ENCODE results near the gene MZB1. TPM values are rescaled to one million over a fixed set of nuclear protein-coding genes. Genes with fewer than 3 reads are reported as not detected.
"Not testable (repeated sequence)": the region's sequence is repeated elsewhere in the genome, so short reads cannot be mapped to it uniquely, and the experiment has no call there.

Gene MZB1
- total RNA-seq, 2 experiments from 2014 or later: 10.4 to 10.6 TPM

DNA sequence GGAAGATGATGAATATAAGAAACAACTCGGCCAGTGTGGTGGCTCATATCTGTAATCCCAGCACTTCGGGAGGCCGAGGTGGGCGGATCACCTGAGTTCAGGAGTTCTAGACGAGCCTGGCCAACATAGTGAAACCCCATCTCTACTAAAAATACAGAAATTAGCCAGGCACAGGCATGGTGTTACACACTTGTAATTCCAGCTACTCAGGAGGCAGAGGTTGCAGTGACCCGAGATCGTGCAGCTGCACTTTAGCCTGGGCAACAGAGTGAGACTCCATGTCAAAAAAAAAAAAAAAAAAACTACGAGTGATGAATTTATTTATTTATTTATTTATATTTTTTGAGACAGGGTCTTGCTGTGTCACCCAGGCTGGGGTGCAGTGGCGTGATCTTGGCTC lies 41.9 kb downstream of the MZB1 start:
- not testable (repeated sequence) for H3K4me3 Mint-ChIP-seq, DNase-seq, H3K27ac Mint-ChIP-seq, H3K27me3 Mint-ChIP-seq, H3K9me3 Mint-ChIP-seq
- peaks cover 36% of the 10 kb centered on the region for H3K36me3 Mint-ChIP-seq
- peaks cover 42% of the 10 kb centered on the region for H3K4me1 Mint-ChIP-seq

DNA sequence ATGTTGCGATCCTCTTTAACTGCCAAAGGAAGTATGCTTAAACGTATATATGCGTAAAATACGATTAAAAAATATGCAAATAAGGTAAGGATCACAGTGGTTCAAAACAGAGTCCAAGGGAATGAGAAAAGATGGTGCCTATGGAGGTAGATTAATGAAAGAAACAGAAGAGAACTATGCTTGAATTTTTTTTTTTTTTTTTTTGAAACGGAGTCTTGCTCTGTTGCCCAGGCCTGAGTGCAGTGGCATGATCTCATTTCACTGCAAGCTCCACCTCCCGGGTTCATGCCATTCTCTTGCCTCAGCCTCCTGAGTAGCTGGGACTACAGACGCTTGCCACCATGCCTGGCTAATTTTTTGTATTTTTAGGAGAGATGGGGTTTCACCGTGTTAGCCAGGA lies 44.3 kb downstream of the MZB1 start:
- H3K27ac Mint-ChIP-seq: not testable (repeated sequence)
- H3K4me1 Mint-ChIP-seq: peaks cover 50% of the 10 kb centered on the region

DNA sequence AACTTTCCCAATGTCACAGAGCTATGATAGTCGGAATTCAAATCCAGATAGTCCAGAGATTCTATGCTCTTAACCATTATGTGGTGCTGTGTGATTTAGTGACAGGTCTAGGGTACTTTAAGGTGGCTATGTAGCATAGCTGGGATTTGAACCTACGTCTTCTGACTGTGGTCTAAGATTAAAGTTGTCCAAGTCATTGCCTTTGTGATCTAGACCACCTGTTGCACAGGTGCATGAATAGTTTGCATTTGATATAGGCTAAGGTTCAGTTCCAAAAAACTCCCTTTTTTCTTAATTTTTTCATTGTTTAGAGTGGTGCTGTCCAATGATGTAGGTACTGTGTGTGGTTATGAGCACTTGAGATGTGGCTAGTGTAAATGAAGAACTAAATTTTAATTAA lies 45.5 kb downstream of the MZB1 start:
- no peaks in the 10 kb centered on the region for H3K9me3 Mint-ChIP-seq
- peaks cover 36% of the 10 kb centered on the region for H3K36me3 Mint-ChIP-seq
- H3K27ac Mint-ChIP-seq: no peak overlapping the region
- no peak for DNase-seq
- H3K4me3 Mint-ChIP-seq: peak overlapping the region; percentile 32
- peaks cover 48% of the 10 kb centered on the region for H3K4me1 Mint-ChIP-seq
- no peaks in the 10 kb centered on the region for H3K27me3 Mint-ChIP-seq

More for the DNA sequence above, 44.3 kb downstream of the MZB1 start:
- not testable (repeated sequence) for H3K27me3 Mint-ChIP-seq, H3K9me3 Mint-ChIP-seq, DNase-seq, H3K4me3 Mint-ChIP-seq
- H3K36me3 Mint-ChIP-seq: peaks cover 36% of the 10 kb centered on the region

DNA sequence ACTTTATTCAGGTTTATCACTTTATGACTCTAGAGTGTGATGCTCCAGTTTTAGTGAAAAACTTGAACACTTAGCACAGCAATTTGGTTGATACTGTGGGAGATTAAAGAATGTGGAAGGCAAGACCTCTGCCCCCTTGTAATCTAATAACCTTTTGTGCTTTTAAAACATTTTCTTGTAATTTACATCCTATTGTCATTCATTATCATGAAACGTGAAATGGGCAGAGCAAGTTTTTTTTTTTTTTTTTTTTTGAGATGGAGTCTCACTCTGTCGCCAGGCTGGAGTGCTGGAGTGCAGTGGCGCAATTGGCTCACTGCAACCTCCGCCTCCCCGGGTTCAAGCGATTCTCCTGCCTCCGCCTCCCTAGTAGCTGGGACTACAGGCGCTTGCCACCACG lies 46.2 kb downstream of the MZB1 start:
- Mint-ChIP-seq H3K27me3 (no peaks in the 10 kb centered on the region), H3K4me1 (peaks cover 45% of the 10 kb centered on the region), H3K27ac (peak overlapping the region; percentile 95), H3K9me3 (no peaks in the 10 kb centered on the region), H3K36me3 (peaks cover 34% of the 10 kb centered on the region), H3K4me3 (peak overlapping the region; percentile 96)
- DNase-seq: no peak

DNA sequence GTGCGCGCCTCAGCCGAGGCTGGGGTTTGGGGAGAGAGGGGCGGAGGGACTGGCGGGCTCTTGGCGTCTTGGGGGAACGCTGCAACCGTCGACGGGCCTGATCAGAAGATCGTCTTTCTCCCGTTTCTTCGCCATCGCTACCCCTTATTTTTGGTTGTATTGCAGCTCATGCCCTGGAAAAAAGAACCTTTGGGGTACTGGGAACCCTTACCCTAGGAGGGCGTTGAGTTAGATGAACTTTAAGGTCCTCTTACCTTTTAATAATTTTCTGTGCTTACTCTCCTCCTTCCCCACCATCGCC lies 47.3 kb downstream of the MZB1 start:
- peak overlapping the region; percentile 95 for H3K27ac Mint-ChIP-seq
- no peaks in the 10 kb centered on the region for H3K9me3 Mint-ChIP-seq
- peaks cover 45% of the 10 kb centered on the region for H3K4me1 Mint-ChIP-seq
- no peak for DNase-seq
- peaks cover 34% of the 10 kb centered on the region for H3K36me3 Mint-ChIP-seq
- H3K4me3 Mint-ChIP-seq: peak overlapping the region; percentile 96
- no peaks in the 10 kb centered on the region for H3K27me3 Mint-ChIP-seq

DNA sequence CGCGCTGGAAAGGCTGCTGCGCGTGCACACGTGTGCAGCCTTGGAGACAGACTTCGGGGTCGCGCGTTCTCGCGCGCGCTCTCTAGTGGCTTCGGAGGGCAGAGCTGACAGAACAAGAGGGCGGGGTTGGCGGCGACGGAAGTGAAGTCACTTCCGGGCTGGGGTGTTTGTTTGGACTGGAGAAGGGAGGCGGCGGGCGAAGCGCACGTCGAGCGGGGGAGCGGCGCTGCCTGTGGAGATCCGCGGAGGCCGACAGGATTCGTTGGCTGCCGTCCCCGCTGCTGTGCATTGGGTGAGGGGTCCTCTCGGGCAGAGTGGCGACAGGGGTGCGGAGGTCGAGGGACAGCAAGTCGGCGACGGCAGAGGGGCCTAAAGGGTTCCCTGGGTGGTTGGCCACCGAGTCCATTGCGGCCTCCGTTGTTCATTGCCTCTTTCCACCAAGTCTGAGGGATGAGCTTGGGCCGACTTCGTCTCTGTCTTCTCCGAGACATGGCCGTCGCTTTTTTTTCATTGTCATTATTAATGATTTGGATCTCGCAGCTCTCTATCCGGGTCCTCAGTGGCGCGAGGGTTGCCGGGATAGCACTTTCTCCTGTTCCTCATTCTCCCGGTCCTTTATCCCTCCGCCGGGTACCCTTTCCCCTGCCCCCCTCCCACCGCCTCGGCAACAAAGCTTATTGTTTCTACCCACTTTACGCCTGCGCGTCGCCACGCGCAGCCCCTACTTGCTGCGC lies 47.9 kb downstream of the MZB1 start, which contains the start of gene PAIP2:
PAIP2 (plus strand) TSS at position 166 of the 734 bp plus-strand sequence. CDS start 21,931 bp downstream, outside the sequence.
- peak within 1 kb of the TSS; percentile 95 for H3K27ac Mint-ChIP-seq
- no peaks in the 10 kb centered on the region for H3K27me3 Mint-ChIP-seq
- peak; percentile 98 for DNase-seq
- no peaks in the 10 kb centered on the region for H3K9me3 Mint-ChIP-seq
- peaks cover 42% of the 10 kb centered on the region for H3K4me1 Mint-ChIP-seq
- peak within 1 kb of the TSS; percentile 96 for H3K4me3 Mint-ChIP-seq
- H3K36me3 Mint-ChIP-seq: peaks cover 30% of the 10 kb centered on the region

DNA sequence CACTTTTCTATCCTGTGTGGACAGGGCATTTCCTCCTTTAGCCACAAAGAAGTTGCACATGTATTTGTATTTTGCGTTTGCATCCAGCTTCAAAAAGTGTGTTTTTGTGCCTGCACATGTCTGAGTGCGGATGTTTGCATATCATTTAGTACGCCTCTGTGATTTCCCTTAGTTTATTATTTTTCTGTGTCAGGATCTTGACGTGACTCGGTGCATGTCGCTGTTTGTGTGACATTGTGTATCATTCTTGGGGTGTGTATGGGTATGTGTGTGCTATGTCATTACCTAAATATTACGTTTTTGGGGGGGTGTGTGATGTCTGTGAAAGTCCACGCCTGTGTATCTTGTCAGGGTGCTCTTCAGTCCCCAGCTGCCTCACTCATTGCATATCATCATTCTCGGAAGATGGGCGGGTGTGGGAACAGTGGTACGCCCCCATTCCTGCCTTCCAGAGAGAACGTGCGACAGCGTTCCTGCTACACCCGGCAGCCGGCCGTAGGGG lies 48.5 kb downstream of the MZB1 start:
- Mint-ChIP-seq H3K4me3 (peak overlapping the region; percentile 96), H3K27ac (peak overlapping the region; percentile 95), H3K9me3 (no peaks in the 10 kb centered on the region), H3K36me3 (peaks cover 23% of the 10 kb centered on the region), H3K4me1 (peaks cover 45% of the 10 kb centered on the region), H3K27me3 (no peaks in the 10 kb centered on the region)
- no peak for DNase-seq

DNA sequence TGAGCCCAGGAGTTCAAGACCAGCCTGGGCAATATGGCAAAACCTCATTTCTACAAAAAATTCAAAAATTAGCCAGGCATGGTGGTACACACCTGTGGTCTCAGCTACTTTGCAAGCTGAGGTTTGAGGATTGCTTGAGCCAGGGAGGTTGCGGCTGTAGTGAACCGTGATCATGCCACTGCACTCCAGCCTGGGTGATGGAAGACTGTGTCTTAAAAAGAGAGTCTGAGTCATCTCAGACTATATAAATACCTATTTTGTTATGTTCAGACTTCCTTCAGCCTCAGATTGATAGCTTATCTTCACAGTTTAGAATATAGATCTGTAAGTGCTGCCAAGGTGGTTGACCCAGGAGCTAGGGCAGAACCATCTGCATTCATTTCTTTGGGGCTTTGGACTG lies 49.7 kb downstream of the MZB1 start:
- peaks cover 15% of the 10 kb centered on the region for H3K36me3 Mint-ChIP-seq
- no peak overlapping the region for H3K4me3 Mint-ChIP-seq
- H3K9me3 Mint-ChIP-seq: no peaks in the 10 kb centered on the region
- H3K27ac Mint-ChIP-seq: no peak overlapping the region
- no peaks in the 10 kb centered on the region for H3K27me3 Mint-ChIP-seq
- peaks cover 44% of the 10 kb centered on the region for H3K4me1 Mint-ChIP-seq
- no peak for DNase-seq

Other genes starting within 250 kb of the MZB1 start
- 10 to 100 TPM; 19.8 to 21.4 TPM for gene SIL1, start 191.5 kb downstream of the MZB1 start, total RNA-seq
- 100 to 1,000 TPM; 182 to 208 TPM for gene MATR3, start 96.2 kb downstream of the MZB1 start, total RNA-seq
- gene PAIP2, start 48.1 kb downstream of the MZB1 start, total RNA-seq: 10 to 100 TPM; 91.7 to 94.0 TPM
- gene SLC23A1, start 6.6 kb downstream of the MZB1 start, total RNA-seq: not detected
- 1 to 10 TPM; 5.5 to 6.2 TPM for gene PROB1, start 5.2 kb upstream of the MZB1 start, total RNA-seq
- 1 to 10 TPM; 2.2 to 4.0 TPM for gene SPATA24, start 14.2 kb upstream of the MZB1 start, total RNA-seq
- 10 to 100 TPM; 20.5 to 21.8 TPM for gene DNAJC18, start 49.6 kb upstream of the MZB1 start, total RNA-seq
- gene ECSCR, start 72.8 kb upstream of the MZB1 start, total RNA-seq: under 1 TPM; 0.36 to 0.49 TPM
- gene SMIM33, start 81.1 kb upstream of the MZB1 start, total RNA-seq: under 1 TPM in 1 of 2 experiments, not detected in 1; 0.16 TPM
- 10 to 100 TPM; 37.4 to 40.5 TPM for gene STING1, start 92.8 kb upstream of the MZB1 start, total RNA-seq
- gene UBE2D2, start 171.4 kb upstream of the MZB1 start, total RNA-seq: 100 to 1,000 TPM; 286 to 297 TPM